Mammary epithelial cell (primary cell): ENCODE results near the gene LRIG1.

Experiments
- EZH2 ChIP-seq: IDR thresholded peaks from 2 replicates; pipeline ENCODE4 v1.6.1; 2012; ENCODE audit warnings: low read length, inconsistent platforms, borderline replicate concordance
- TF ChIP-seq, protein P1 (sequence below), 2 donors: IDR thresholded peaks in 1 of 2; conservative IDR thresholded peaks in 1 of 2; 2 replicates each; pipeline ENCODE4 v1.5.1; 2011 to 2012; ENCODE audit warnings: inconsistent platforms in 2 of 2, low read length in 2 of 2, mild to moderate bottlenecking in 2 of 2, control low read depth in 1 of 2, low read depth in 1 of 2; ENCODE audit not compliant: insufficient read depth in 1 of 2; ENCODE audit errors: extremely low read depth in 1 of 2

DNA sequence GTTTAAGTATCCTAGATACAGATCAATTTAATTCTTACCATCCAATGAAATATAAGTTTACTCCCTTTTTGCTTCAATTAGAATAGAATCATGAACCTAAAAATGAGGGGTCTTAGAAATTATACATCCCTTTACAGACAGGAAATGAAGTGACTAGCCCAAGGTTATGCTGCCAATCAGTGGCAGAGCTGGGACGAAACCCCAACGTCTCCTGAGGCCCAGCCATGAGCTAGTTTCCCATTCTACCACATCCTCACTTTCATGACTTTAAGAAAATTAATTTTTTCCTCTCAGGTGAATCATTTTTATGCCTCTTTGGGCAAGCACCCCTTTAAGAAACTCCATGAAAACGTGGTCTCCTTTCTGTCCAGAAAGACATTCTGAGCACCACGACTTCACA, 11.2 kb downstream of the LRIG1 start:
- TF ChIP-seq, protein P1, sequence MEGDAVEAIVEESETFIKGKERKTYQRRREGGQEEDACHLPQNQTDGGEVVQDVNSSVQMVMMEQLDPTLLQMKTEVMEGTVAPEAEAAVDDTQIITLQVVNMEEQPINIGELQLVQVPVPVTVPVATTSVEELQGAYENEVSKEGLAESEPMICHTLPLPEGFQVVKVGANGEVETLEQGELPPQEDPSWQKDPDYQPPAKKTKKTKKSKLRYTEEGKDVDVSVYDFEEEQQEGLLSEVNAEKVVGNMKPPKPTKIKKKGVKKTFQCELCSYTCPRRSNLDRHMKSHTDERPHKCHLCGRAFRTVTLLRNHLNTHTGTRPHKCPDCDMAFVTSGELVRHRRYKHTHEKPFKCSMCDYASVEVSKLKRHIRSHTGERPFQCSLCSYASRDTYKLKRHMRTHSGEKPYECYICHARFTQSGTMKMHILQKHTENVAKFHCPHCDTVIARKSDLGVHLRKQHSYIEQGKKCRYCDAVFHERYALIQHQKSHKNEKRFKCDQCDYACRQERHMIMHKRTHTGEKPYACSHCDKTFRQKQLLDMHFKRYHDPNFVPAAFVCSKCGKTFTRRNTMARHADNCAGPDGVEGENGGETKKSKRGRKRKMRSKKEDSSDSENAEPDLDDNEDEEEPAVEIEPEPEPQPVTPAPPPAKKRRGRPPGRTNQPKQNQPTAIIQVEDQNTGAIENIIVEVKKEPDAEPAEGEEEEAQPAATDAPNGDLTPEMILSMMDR (conservative IDR thresholded peaks at IDR 0.05 in 1 of 2, IDR thresholded peaks at IDR 0.05 in 1 of 2; ENCODE audit: extremely low read depth in 1 of 2, insufficient read depth in 1 of 2, low read depth in 1 of 2, low read length in 2 of 2) = no peak
- no peak for TF ChIP-seq EZH2
